AG09309 (cell line): ENCODE data around the gene SMOC1.

Experiments used
- DNase-seq: peaks from one replicate; pipeline ENCODE4 v3.0.0-alpha.2; 2010; ENCODE audit warnings: low read depth
- H3K4me3 ChIP-seq: 2 replicates; pipeline ENCODE4 v1.5.1; 2011; ENCODE audit warnings: mild to moderate bottlenecking, low read depth, low read length, moderate library complexity; ENCODE audit not compliant: control insufficient read depth
- TF ChIP-seq, protein P1 (sequence below): IDR thresholded peaks from 2 replicates; pipeline ENCODE4 v1.5.1; 2011; ENCODE audit warnings: mild to moderate bottlenecking, low read depth, low read length, inconsistent platforms; ENCODE audit not compliant: insufficient read depth, control insufficient read depth; ENCODE audit errors: missing control alignments

Gene SMOC1, protein sequence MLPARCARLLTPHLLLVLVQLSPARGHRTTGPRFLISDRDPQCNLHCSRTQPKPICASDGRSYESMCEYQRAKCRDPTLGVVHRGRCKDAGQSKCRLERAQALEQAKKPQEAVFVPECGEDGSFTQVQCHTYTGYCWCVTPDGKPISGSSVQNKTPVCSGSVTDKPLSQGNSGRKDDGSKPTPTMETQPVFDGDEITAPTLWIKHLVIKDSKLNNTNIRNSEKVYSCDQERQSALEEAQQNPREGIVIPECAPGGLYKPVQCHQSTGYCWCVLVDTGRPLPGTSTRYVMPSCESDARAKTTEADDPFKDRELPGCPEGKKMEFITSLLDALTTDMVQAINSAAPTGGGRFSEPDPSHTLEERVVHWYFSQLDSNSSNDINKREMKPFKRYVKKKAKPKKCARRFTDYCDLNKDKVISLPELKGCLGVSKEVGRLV

DNA sequence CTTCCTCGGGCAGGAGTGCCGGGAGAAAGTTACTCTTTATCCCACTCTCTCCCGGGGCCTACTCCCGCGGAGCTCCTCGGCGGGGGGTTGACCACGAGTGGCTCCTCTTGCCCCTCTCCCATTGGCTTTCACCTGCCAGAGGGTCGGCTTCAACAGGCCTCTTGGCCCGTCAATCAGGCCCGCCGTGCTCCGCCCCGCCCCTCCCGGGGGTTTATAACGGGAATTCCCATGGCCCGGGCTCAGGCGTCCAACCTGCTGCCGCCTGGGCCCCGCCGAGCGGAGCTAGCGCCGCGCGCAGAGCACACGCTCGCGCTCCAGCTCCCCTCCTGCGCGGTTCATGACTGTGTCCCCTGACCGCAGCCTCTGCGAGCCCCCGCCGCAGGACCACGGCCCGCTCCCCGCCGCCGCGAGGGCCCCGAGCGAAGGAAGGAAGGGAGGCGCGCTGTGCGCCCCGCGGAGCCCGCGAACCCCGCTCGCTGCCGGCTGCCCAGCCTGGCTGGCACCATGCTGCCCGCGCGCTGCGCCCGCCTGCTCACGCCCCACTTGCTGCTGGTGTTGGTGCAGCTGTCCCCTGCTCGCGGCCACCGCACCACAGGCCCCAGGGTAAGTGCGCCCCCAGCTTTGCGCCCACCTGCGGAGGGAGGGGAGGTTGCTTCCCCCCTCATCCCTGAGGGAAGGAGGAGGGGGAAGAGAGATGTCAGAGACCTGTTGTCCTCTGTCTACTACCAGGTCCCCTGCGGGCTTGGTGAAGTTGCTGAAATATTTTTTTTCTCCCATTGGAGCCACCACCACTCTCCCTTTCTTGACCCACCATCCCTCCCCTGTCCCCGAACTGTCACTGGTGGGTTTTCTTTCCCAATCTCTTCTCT is at the start of gene SMOC1:
SMOC1 (plus strand) TSS at position 242 of the 869 bp plus-strand sequence; CDS start at position 505, 263 bp downstream.
- H3K4me3 ChIP-seq, result no peak within 1 kb of the TSS
- TF ChIP-seq, protein P1, sequence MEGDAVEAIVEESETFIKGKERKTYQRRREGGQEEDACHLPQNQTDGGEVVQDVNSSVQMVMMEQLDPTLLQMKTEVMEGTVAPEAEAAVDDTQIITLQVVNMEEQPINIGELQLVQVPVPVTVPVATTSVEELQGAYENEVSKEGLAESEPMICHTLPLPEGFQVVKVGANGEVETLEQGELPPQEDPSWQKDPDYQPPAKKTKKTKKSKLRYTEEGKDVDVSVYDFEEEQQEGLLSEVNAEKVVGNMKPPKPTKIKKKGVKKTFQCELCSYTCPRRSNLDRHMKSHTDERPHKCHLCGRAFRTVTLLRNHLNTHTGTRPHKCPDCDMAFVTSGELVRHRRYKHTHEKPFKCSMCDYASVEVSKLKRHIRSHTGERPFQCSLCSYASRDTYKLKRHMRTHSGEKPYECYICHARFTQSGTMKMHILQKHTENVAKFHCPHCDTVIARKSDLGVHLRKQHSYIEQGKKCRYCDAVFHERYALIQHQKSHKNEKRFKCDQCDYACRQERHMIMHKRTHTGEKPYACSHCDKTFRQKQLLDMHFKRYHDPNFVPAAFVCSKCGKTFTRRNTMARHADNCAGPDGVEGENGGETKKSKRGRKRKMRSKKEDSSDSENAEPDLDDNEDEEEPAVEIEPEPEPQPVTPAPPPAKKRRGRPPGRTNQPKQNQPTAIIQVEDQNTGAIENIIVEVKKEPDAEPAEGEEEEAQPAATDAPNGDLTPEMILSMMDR, result no peak
- no peak for DNase-seq

DNA sequence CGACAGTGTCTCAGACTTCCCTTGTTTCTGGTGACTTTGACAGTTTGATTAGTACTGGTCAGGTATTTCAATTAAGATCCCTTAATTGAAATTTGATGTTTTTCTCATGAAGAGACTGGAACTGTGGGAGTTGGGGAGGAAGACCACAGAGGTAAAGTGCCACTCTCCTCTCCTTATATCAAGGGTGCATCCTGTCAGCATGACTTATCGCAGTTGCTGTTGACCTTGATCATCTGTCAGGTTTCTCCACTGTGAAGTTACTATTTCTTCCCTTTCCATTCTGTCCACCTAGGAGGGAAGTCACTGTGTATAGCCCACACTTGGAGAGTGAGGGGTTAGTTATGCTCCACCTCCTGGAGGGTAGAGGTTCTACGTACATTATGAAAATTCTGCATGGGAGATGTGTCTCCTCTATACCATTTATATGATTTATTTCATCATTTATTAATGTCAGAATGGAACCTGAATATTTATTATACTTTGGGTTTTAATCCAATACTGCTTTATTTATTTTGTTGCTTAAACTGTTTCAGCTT is 40.3 kb upstream of the SMOC1 start:
- TF ChIP-seq, protein P1, result no peak
- DNase-seq, result no peak
- H3K4me3 ChIP-seq, result no peak overlapping the region

DNA sequence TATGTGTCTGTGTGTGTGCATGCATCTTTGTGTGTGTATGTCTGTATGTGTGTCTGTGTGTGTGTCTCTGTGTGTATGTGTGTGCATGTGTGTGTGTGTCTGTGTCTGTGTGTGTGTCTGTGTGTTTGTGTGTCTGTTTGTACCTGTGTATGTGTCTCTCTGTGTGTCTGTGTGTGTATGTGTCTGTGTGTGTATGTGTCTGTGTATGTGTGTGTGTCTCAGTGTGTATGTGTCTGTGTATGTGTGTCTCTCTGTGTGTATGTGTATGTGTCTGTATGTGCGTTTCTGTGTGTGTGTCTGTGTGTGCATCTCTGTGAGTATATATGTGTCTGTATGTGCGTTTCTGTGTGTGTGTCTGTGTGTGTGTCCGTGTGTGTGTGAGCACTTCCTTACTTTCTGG is 39.6 kb upstream of the SMOC1 start:
- TF ChIP-seq, protein P1, result no peak
- H3K4me3 ChIP-seq, result no peak overlapping the region
- no peak for DNase-seq

DNA sequence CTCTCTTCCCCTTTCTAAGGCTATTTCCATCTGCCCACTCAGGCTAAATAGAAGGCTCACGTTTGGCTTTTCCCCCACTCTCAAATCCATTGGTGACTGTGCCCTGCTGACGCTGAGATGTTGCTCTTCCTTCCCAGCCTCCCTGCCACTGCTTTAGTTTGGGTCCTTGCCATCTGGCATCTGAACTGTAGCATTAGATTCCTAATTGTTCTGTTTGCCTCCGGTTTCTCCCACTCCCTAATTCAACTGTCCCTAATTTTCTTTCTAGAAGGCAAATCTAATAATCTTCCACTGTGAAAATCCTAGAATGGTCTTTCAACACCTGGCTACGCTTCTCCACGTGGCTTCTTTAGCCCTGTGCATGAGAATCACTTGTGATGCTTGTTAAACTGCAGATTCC is 37.6 kb upstream of the SMOC1 start:
- TF ChIP-seq, protein P1, result no peak
- no peak overlapping the region for H3K4me3 ChIP-seq
- no peak for DNase-seq

DNA sequence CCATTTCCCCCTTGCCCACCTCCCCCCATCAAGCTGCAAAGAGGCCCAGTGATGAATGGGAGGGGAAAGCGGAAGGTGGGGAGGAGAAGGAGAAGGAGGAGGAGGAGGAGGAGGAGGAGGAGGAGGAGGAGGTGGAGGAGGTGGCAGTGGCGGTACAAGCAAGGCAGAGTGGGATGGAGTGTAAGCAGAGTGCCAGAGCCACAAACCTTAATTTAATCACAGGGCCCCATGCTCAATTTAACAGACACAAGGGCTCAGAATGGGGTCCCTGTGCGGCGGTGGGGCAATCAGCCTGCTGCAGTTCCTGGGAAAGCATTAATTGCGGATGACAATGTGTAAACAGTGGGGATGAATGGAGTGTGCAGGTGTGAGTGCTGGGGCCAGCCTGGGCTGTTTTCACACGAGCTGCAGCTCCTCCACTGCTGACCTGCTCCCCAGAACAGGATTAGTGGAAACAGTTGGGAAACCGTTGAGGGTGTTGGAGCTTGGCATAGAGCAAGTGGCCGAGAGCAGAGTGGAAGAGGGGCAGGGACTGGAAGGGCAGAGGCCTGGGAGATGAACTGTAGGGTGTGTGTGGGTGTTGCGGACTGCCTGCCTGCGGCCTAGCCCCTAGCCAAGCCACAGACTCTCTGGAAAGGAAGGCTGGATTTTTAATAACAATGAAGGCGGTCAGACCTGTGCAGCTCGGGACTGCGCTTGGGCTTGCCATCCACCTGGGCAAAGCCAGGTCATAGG is 36.4 kb upstream of the SMOC1 start:
- TF ChIP-seq, protein P1, result no peak
- no peak overlapping the region for H3K4me3 ChIP-seq
- DNase-seq, result no peak

DNA sequence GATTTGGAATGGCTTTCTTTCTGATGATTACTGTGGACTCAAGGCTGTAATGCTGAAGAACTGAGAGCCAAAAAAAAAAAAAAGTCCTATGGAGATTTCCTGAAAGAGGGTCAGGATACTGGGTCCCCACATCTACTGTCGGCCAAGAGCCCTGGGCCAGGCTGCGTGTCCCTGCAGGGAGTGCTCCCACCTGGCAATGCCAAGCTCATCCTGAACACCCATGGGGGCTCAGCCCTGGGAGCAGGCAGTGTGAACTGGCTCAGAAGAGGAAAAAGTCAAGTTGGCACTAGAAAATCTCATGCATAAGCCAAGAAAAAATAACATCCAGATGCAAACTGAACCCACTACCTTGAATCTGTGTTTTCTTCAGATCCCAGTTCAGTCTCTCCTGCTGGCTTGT is 35.0 kb upstream of the SMOC1 start:
- H3K4me3 ChIP-seq, result no peak overlapping the region
- TF ChIP-seq, protein P1, result no peak
- no peak for DNase-seq
